Measurements from ENCODE around the gene UTF1. TPM values are rescaled to one million over a fixed set of nuclear protein-coding genes. Genes with fewer than 3 reads are reported as not detected.

The UTF1 gene
- total and polyA plus RNA-seq, 2 experiments from 2014 or later, result 12.2 to 51.4 TPM

DNA sequence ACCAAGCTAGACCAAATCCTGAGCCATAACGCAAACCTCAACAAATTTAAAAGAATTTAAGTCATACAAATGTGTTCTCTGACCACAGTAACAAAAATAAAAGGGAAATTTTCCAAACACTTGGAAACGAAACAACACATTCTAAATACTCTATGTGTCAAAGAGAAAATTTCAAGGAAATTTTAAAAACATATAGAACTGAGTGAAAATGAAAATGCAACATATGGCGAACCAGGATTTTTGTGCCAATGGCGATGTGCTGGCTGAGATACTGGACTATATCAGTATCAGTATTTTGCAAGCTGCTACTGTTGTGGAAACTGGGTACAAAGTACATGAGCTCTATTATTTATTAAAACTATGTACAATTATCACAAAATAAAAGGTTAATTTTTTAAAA lies 35.9 kb upstream of the UTF1 start:
- Mint-ChIP-seq H3K27ac (no peak overlapping the region), H3K4me3 (no peak overlapping the region), H3K9me3 (peaks cover 29% of the 10 kb centered on the region), H3K36me3 (ENCODE audit: low read depth) (peaks cover 22% of the 10 kb centered on the region; the same call in 2 of the 3 replicates), H3K27me3 (ENCODE audit: insufficient read depth, low read depth, poor library complexity) (peaks cover 6% of the 10 kb centered on the region), H3K4me1 (no peaks in the 10 kb centered on the region)
- H3K79me2 ChIP-seq (replicated peaks; ENCODE audit: insufficient read depth), result no peaks in the 10 kb centered on the region
- H3K4me2 ChIP-seq, result no peak overlapping the region
- H3K36me3 ChIP-seq (ENCODE audit: insufficient read depth), result no peaks in the 10 kb centered on the region
- no peak for ATAC-seq
- no peak overlapping the region for H3K27ac ChIP-seq (ENCODE audit: low read depth)
- no peaks in the 10 kb centered on the region for H3K27me3 ChIP-seq (ENCODE audit: insufficient read depth)
- H3K4me3 ChIP-seq, result no peak overlapping the region
- H3K9me2 ChIP-seq (ENCODE audit: insufficient read depth), result no peaks in the 10 kb centered on the region
- no peak for DNase-seq (ENCODE audit: low spot score)
- H3F3A ChIP-seq (replicated peaks; ENCODE audit: low read depth), result no peaks in the 10 kb centered on the region
- H2AFZ ChIP-seq, result no peak overlapping the region
- TF ChIP-seq, protein P1, sequence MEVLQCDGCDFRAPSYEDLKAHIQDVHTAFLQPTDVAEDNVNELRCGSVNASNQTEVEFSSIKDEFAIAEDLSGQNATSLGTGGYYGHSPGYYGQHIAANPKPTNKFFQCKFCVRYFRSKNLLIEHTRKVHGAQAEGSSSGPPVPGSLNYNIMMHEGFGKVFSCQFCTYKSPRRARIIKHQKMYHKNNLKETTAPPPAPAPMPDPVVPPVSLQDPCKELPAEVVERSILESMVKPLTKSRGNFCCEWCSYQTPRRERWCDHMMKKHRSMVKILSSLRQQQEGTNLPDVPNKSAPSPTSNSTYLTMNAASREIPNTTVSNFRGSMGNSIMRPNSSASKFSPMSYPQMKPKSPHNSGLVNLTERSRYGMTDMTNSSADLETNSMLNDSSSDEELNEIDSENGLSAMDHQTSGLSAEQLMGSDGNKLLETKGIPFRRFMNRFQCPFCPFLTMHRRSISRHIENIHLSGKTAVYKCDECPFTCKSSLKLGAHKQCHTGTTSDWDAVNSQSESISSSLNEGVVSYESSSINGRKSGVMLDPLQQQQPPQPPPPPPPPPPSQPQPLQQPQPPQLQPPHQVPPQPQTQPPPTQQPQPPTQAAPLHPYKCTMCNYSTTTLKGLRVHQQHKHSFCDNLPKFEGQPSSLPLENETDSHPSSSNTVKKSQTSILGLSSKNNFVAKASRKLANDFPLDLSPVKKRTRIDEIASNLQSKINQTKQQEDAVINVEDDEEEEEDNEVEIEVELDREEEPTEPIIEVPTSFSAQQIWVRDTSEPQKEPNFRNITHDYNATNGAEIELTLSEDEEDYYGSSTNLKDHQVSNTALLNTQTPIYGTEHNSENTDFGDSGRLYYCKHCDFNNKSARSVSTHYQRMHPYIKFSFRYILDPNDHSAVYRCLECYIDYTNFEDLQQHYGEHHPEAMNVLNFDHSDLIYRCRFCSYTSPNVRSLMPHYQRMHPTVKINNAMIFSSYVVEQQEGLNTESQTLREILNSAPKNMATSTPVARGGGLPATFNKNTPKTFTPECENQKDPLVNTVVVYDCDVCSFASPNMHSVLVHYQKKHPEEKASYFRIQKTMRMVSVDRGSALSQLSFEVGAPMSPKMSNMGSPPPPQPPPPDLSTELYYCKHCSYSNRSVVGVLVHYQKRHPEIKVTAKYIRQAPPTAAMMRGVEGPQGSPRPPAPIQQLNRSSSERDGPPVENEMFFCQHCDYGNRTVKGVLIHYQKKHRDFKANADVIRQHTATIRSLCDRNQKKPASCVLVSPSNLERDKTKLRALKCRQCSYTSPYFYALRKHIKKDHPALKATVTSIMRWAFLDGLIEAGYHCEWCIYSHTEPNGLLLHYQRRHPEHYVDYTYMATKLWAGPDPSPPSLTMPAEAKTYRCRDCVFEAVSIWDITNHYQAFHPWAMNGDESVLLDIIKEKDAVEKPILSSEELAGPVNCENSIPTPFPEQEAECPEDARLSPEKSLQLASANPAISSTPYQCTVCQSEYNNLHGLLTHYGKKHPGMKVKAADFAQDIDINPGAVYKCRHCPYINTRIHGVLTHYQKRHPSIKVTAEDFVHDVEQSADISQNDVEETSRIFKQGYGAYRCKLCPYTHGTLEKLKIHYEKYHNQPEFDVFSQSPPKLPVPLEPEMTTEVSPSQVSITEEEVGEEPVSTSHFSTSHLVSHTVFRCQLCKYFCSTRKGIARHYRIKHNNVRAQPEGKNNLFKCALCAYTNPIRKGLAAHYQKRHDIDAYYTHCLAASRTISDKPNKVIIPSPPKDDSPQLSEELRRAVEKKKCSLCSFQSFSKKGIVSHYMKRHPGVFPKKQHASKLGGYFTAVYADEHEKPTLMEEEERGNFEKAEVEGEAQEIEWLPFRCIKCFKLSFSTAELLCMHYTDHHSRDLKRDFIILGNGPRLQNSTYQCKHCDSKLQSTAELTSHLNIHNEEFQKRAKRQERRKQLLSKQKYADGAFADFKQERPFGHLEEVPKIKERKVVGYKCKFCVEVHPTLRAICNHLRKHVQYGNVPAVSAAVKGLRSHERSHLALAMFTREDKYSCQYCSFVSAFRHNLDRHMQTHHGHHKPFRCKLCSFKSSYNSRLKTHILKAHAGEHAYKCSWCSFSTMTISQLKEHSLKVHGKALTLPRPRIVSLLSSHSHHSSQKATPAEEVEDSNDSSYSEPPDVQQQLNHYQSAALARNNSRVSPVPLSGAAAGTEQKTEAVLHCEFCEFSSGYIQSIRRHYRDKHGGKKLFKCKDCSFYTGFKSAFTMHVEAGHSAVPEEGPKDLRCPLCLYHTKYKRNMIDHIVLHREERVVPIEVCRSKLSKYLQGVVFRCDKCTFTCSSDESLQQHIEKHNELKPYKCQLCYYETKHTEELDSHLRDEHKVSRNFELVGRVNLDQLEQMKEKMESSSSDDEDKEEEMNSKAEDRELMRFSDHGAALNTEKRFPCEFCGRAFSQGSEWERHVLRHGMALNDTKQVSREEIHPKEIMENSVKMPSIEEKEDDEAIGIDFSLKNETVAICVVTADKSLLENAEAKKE (CRISPR knock-in tag; IDR thresholded peaks at IDR 0.05), result no peak
- no peak for TF ChIP-seq POLR2AphosphoS5 (IDR thresholded peaks at IDR 0.05; ENCODE audit: low read depth)
- TF ChIP-seq CREB1 (CRISPR knock-in tag; IDR thresholded peaks at IDR 0.05; ENCODE audit: low read depth), result no peak
- no peak for TF ChIP-seq STAT1 (IDR thresholded peaks at IDR 0.05; ENCODE audit: unreplicated experiment)
- no peak for TF ChIP-seq ZNF331 (CRISPR knock-in tag; IDR thresholded peaks at IDR 0.05; ENCODE audit: low read depth)
- no peak for TF ChIP-seq NANOG (IDR thresholded peaks at IDR 0.05; ENCODE audit: borderline replicate concordance)
- no peak for TF ChIP-seq EZH2phosphoT487 (IDR thresholded peaks at IDR 0.05; ENCODE audit: unreplicated experiment)
- TF ChIP-seq JUNB (IDR thresholded peaks at IDR 0.05; ENCODE audit: unreplicated experiment), result no peak
- TF ChIP-seq EZH2 (IDR thresholded peaks at IDR 0.05; ENCODE audit: low read depth, unreplicated experiment), result no peak
- no peak for TF ChIP-seq ZNF114 (CRISPR knock-in tag; IDR thresholded peaks at IDR 0.05)
- H3K4me1 ChIP-seq (ENCODE audit: insufficient read depth), result no peaks in the 10 kb centered on the region
- no peaks in the 10 kb centered on the region for H4K20me1 ChIP-seq (replicated peaks; ENCODE audit: insufficient read depth)

Data from GM23338 (cell line).